Measurements from ENCODE around the gene LGALS7B. TPM values are rescaled to one million over a fixed set of nuclear protein-coding genes. Genes with fewer than 3 reads are reported as not detected.
"Not testable (repeated sequence)": the region's sequence is repeated elsewhere in the genome, so short reads cannot be mapped to it uniquely, and the experiment has no call there.

LGALS7B gene
- total RNA-seq, 1 donor from 2014 or later, result not detected

- H3K4me1 Mint-ChIP-seq (ENCODE audit: low read depth), result peaks cover 3% of the 10 kb centered on the region
- no peak for DNase-seq (ENCODE audit: low spot score)
- H3K9me3 Mint-ChIP-seq, result no peaks in the 10 kb centered on the region
- H3K27ac Mint-ChIP-seq, result no peak overlapping the region
- peaks cover 4% of the 10 kb centered on the region for H3K27me3 Mint-ChIP-seq (ENCODE audit: insufficient read depth)
- H3K4me3 Mint-ChIP-seq, result no peak overlapping the region
- H3K36me3 Mint-ChIP-seq (ENCODE audit: low read depth), result no peaks in the 10 kb centered on the region
- intact Hi-C loops (cut with micrococcal nuclease), result no loop called here
These were observed 14.6 kb upstream of the LGALS7B start for GRCh38 chr19:38774181-38774950.

- H3K27me3 Mint-ChIP-seq (ENCODE audit: insufficient read depth), result peaks cover 15% of the 10 kb centered on the region
These were observed 10.3 kb upstream of the LGALS7B start for GRCh38 chr19:38778733-38779132.

GRCh38 chr19:38780443-38780842 lies 8.6 kb upstream of the LGALS7B start:
- no peaks in the 10 kb centered on the region for H3K36me3 Mint-ChIP-seq (ENCODE audit: low read depth)
- H3K4me3 Mint-ChIP-seq, result no peak overlapping the region
- H3K4me1 Mint-ChIP-seq (ENCODE audit: low read depth), result no peaks in the 10 kb centered on the region
- intact Hi-C loops (cut with micrococcal nuclease), result no loop called here
- H3K9me3 Mint-ChIP-seq, result no peaks in the 10 kb centered on the region
- no peak overlapping the region for H3K27ac Mint-ChIP-seq
- no peak for DNase-seq (ENCODE audit: low spot score)
- H3K27me3 Mint-ChIP-seq (ENCODE audit: insufficient read depth), result peaks cover 15% of the 10 kb centered on the region

More at GRCh38 chr19:38778733-38779132, 10.3 kb upstream of the LGALS7B start:
- H3K4me3 Mint-ChIP-seq, result no peak overlapping the region
- no peaks in the 10 kb centered on the region for H3K4me1 Mint-ChIP-seq (ENCODE audit: low read depth)
- H3K9me3 Mint-ChIP-seq, result no peaks in the 10 kb centered on the region
- no peak for DNase-seq (ENCODE audit: low spot score)
- no peak overlapping the region for H3K27ac Mint-ChIP-seq
- no peaks in the 10 kb centered on the region for H3K36me3 Mint-ChIP-seq (ENCODE audit: low read depth)
- intact Hi-C loops (cut with micrococcal nuclease), result no loop called here

GRCh38 chr19:38781058-38781457 lies 7.9 kb upstream of the LGALS7B start:
- no peak overlapping the region for H3K4me3 Mint-ChIP-seq
- H3K27me3 Mint-ChIP-seq (ENCODE audit: insufficient read depth), result peaks cover 15% of the 10 kb centered on the region
- H3K36me3 Mint-ChIP-seq (ENCODE audit: low read depth), result no peaks in the 10 kb centered on the region
- H3K9me3 Mint-ChIP-seq, result no peaks in the 10 kb centered on the region
- intact Hi-C loops (cut with micrococcal nuclease), result no loop called here
- no peaks in the 10 kb centered on the region for H3K4me1 Mint-ChIP-seq (ENCODE audit: low read depth)
- no peak for DNase-seq (ENCODE audit: low spot score)
- no peak overlapping the region for H3K27ac Mint-ChIP-seq

- H3K4me1 Mint-ChIP-seq (ENCODE audit: low read depth); H3K27ac Mint-ChIP-seq; DNase-seq (ENCODE audit: low spot score); H3K9me3 Mint-ChIP-seq; H3K4me3 Mint-ChIP-seq; intact Hi-C loops (cut with micrococcal nuclease); H3K36me3 Mint-ChIP-seq (ENCODE audit: low read depth): not testable (repeated sequence)
- peaks cover 15% of the 10 kb centered on the region for H3K27me3 Mint-ChIP-seq (ENCODE audit: insufficient read depth)
These were observed 6.8 kb upstream of the LGALS7B start for GRCh38 chr19:38782212-38782611.

GRCh38 chr19:38784224-38784623 lies 4.8 kb upstream of the LGALS7B start:
- Mint-ChIP-seq H3K4me1 (ENCODE audit: low read depth) (no peaks in the 10 kb centered on the region), H3K27me3 (ENCODE audit: insufficient read depth) (peaks cover 11% of the 10 kb centered on the region), H3K9me3 (no peaks in the 10 kb centered on the region), H3K27ac (no peak overlapping the region), H3K4me3 (no peak overlapping the region), H3K36me3 (ENCODE audit: low read depth) (no peaks in the 10 kb centered on the region)
- intact Hi-C loops (cut with micrococcal nuclease), result no loop called here
- DNase-seq (ENCODE audit: low spot score), result no peak

- H3K4me1 Mint-ChIP-seq (ENCODE audit: low read depth), result no peaks in the 10 kb centered on the region
- H3K36me3 Mint-ChIP-seq (ENCODE audit: low read depth), result no peaks in the 10 kb centered on the region
- no peak overlapping the region for H3K4me3 Mint-ChIP-seq
- no peak for DNase-seq (ENCODE audit: low spot score)
- H3K27me3 Mint-ChIP-seq (ENCODE audit: insufficient read depth), result peaks cover 7% of the 10 kb centered on the region
- no peaks in the 10 kb centered on the region for H3K9me3 Mint-ChIP-seq
- no peak overlapping the region for H3K27ac Mint-ChIP-seq
- intact Hi-C loops (cut with micrococcal nuclease), result no loop called here
These were observed 3.8 kb upstream of the LGALS7B start for GRCh38 chr19:38785187-38785699.

GRCh38 chr19:38786061-38786460 lies 2.9 kb upstream of the LGALS7B start:
- H3K4me1 Mint-ChIP-seq (ENCODE audit: low read depth); intact Hi-C loops (cut with micrococcal nuclease): not testable (repeated sequence)

GRCh38 chr19:38786572-38787265 lies 2.3 kb upstream of the LGALS7B start:
- Mint-ChIP-seq H3K36me3 (ENCODE audit: low read depth) (no peaks in the 10 kb centered on the region), H3K4me3 (no peak overlapping the region), H3K27me3 (ENCODE audit: insufficient read depth) (no peaks in the 10 kb centered on the region), H3K9me3 (no peaks in the 10 kb centered on the region), H3K27ac (no peak overlapping the region), H3K4me1 (ENCODE audit: low read depth) (no peaks in the 10 kb centered on the region)
- no peak for DNase-seq (ENCODE audit: low spot score)
- intact Hi-C loops (cut with micrococcal nuclease), result no loop called here

More at GRCh38 chr19:38786061-38786460, 2.9 kb upstream of the LGALS7B start:
- H3K36me3 Mint-ChIP-seq (ENCODE audit: low read depth); H3K4me3 Mint-ChIP-seq; H3K27ac Mint-ChIP-seq; H3K27me3 Mint-ChIP-seq (ENCODE audit: insufficient read depth); DNase-seq (ENCODE audit: low spot score); H3K9me3 Mint-ChIP-seq: not testable (repeated sequence)

GRCh38 chr19:38790507-38791403 lies 1.8 kb downstream of the LGALS7B start:
- H3K9me3 Mint-ChIP-seq; H3K27ac Mint-ChIP-seq; H3K36me3 Mint-ChIP-seq (ENCODE audit: low read depth); H3K27me3 Mint-ChIP-seq (ENCODE audit: insufficient read depth); H3K4me1 Mint-ChIP-seq (ENCODE audit: low read depth); H3K4me3 Mint-ChIP-seq; DNase-seq (ENCODE audit: low spot score): not testable (repeated sequence)
- intact Hi-C loops (cut with micrococcal nuclease), result loop anchor here (5.0 kb wide), 1 partner anchor 42 kb away; the partner anchor contains the start of gene ECH1

GRCh38 chr19:38791451-38792064 lies 2.6 kb downstream of the LGALS7B start:
- H3K27ac Mint-ChIP-seq; H3K9me3 Mint-ChIP-seq; DNase-seq (ENCODE audit: low spot score); H3K4me3 Mint-ChIP-seq; H3K4me1 Mint-ChIP-seq (ENCODE audit: low read depth); H3K36me3 Mint-ChIP-seq (ENCODE audit: low read depth); H3K27me3 Mint-ChIP-seq (ENCODE audit: insufficient read depth): not testable (repeated sequence)
- intact Hi-C loops (cut with micrococcal nuclease), result loop anchor here (5.0 kb wide), 1 partner anchor 41 kb away; the partner anchor contains the start of gene ECH1
